ACC112 (cell line): ENCODE data around the gene RPL4.

Experiments
- H2AFZ ChIP-seq: fragments of 200-600 bp; sonication (generic); one replicate; pipeline ENCODE4 v1.6.0; 2017; ENCODE audit warnings: antibody characterized with exemption, low read length; ENCODE audit not compliant: unreplicated experiment
- H3K27ac ChIP-seq: fragments of 200-600 bp; sonication (generic); 2 replicates; pipeline ENCODE4 v1.5.1; 2014; ENCODE audit warnings: low read depth, mild to moderate bottlenecking, antibody characterized with exemption, low read length, moderate library complexity
- H3K27me3 ChIP-seq: fragments of 200-600 bp; sonication (generic); 2 replicates; pipeline ENCODE4 v1.6.1; 2014; ENCODE audit warnings: mild to moderate bottlenecking, antibody characterized with exemption, low read length, moderate library complexity, mixed read lengths; ENCODE audit not compliant: insufficient read depth
- H3K36me3 ChIP-seq: fragments of 200-600 bp; sonication (generic); 2 replicates; pipeline ENCODE4 v1.6.1; 2016; ENCODE audit warnings: mild to moderate bottlenecking, antibody characterized with exemption, low read length, moderate library complexity, mixed read lengths; ENCODE audit not compliant: insufficient read depth
- H3K4me1 ChIP-seq: fragments of 200-600 bp; sonication (generic); one replicate; pipeline ENCODE4 v1.6.1; 2016; ENCODE audit warnings: low read length, mixed read lengths; ENCODE audit not compliant: insufficient read depth, unreplicated experiment, control insufficient read depth
- H3K4me3 ChIP-seq: fragments of 200-600 bp; sonication (generic); 2 replicates; pipeline ENCODE4 v1.5.1; 2014; ENCODE audit warnings: mild to moderate bottlenecking, low read depth, low read length
- H3K79me2 ChIP-seq: fragments of 200-600 bp; sonication (generic); one replicate; pipeline ENCODE4 v1.6.0; 2016; ENCODE audit warnings: low read length; ENCODE audit not compliant: control insufficient read depth, unreplicated experiment, insufficient read depth

The RPL4 gene

DNA sequence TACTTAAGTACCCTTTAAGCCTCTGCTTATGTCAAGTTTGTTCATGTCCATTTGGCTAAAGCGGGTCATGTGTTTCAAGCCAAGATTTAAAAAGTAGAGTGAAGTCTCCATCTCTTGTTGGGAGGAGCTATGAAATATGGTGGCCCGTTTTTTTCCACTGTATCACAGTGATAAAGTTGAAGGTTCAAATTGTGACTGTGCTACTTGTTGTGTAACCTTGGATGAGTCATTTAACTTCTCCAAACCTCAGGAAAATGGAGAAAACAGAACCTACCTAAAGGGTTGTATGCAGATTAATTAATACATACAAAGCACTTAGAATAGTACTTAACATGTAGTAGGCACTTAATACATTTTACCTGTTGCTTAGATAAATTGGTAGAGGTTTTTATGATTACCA is 50.5 kb downstream of the RPL4 start:
- Histone ChIP-seq H3K36me3 (peaks cover 4% of the 10 kb centered on the region), H3K27ac (no peak overlapping the region), H3K79me2 (peaks cover 5% of the 10 kb centered on the region), H3K4me1 (peaks cover 36% of the 10 kb centered on the region), H3K4me3 (no peak overlapping the region), H2AFZ (no peak overlapping the region), H3K27me3 (no peaks in the 10 kb centered on the region)

DNA sequence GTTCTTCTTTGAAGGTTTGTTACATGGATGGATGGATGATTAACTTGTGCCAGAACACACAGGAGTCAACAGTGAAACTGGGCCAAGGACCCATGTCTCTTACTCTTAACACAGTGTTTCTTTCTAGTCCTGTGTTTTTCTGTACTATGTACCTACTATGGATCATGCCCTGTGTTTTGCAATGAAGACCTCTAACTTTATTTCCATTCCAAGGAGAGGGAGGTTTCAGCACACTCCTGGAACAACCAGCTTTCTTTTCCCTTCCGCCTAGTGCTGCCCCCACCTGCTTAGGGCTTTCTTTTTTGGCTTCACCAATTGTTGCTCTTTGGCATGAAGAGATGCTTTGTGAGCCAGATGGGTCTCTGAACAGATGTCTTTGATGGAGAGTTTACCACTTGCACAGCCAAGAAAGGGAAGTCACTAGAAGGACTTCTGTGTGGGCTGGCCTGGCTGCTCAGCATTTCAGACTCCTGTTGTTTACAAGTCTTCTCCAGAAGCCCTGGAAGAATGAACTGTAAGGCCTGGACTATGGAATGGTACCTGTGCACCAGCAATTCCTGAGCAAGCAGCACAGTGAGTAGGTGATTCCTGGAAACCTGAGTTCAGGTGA is 51.6 kb downstream of the RPL4 start:
- H3K4me1 ChIP-seq = peaks cover 36% of the 10 kb centered on the region
- no peak overlapping the region for H3K27ac ChIP-seq
- H3K4me3 ChIP-seq = no peak overlapping the region
- peaks cover under 1% of the 10 kb centered on the region for H3K79me2 ChIP-seq
- no peak overlapping the region for H2AFZ ChIP-seq
- peaks cover 12% of the 10 kb centered on the region for H3K36me3 ChIP-seq
- no peaks in the 10 kb centered on the region for H3K27me3 ChIP-seq

DNA sequence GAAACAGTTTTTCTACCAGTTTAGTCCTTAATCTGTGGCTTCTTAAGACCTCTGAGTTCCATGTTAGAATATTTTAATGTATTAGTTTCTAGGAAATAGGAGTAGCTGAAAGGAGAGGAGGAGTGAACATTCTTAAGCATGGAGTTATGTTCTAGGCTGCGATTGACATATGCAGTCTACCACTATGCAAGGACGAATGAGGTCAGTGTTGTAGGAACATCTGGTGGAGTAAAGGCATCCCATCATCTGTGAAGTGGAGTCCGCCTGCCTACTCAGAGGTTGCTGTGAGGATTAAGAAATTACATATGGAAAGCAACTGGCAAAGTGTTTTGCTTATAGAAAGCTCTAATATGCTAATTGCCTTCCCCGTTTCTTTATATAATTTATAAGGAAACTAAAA is 52.2 kb downstream of the RPL4 start:
- Histone ChIP-seq H3K4me1 (peaks cover 36% of the 10 kb centered on the region), H3K4me3 (no peak overlapping the region), H3K36me3 (peaks cover 13% of the 10 kb centered on the region), H3K79me2 (no peaks in the 10 kb centered on the region), H3K27ac (no peak overlapping the region), H3K27me3 (no peaks in the 10 kb centered on the region), H2AFZ (no peak overlapping the region)
